HUDEP-2 (cell line): ENCODE measurements around the gene TSN.
"Not testable (repeated sequence)": the region's sequence is repeated elsewhere in the genome, so short reads cannot be mapped to it uniquely, and the experiment has no call there.

Experiments
- DNase-seq, 76 experiments: peaks; one replicate each; lab custom pipeline; 2025; ENCODE audit not compliant: unreplicated experiment in 76 of 76; lab: John Stamatoyannopoulos, UW

Gene TSN

DNA sequence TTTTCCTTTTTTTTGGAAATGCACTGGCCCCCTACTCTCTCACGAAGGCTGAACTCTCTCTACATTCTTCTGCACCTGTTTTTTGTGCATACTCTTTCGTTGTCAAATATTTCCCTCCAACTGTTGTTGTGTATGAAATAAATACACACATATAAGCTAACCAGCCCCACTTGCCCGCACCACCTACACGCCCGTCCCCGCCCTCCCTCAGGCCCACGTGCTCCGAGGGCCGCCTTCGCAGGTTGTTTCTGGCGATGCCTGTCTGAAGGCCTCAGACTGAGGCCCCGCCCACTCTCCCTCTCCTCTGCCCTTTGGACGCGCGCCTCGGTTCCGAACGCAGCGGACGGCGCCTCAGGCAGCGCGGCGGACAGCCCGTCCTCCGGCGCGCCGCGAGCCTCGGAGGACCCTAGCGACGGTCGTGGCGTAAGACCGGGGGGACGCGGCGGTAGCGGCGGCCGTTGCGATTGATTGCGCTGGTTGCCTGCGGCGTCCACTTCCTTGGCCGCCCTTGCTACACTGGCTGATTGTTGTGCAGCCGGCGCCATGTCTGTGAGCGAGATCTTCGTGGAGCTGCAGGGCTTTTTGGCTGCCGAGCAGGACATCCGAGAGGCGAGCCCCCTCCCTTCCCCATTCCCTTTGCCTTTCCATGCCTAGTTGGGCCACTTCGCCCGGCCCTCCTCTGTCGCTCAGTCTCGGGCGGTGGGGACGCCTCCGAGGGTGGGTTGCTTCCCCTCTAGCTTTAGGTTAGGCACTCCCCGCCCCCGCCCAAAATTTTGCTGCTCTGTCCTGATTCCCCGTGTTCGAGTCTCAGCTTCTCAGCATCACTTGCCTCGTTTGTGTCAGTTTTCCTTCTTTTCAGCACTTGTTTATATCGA, at the start of gene TSN:
TSN (plus strand) TSS at position 415 of the 875 bp plus-strand sequence; CDS start at position 544, 129 bp downstream.
- DNase-seq: peak; percentile 28 to 98 (median 94)

DNA sequence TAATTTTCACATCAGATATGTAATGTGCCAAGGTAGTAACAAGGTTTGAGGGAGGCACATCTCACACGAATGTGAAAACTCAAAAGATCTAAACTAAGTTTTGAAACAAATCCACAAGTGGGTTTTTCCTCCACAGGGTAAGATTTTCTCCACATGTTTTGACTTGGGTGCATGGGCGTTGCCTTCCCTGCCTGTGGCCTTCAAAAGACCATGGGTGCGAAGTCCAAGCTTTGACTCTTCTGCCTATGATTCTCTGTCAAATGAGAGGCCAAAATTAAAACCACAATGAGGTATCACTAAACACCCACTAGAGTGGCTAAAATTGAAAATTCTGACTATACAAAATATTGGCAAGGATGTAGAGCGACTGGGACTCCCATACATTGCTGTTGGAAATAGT, 49.5 kb upstream of the TSN start:
- no peak for DNase-seq

- DNase-seq: no peak
Measured at GRCh38 chr2:121707344-121707919, 48.0 kb upstream of the TSN start.

DNA sequence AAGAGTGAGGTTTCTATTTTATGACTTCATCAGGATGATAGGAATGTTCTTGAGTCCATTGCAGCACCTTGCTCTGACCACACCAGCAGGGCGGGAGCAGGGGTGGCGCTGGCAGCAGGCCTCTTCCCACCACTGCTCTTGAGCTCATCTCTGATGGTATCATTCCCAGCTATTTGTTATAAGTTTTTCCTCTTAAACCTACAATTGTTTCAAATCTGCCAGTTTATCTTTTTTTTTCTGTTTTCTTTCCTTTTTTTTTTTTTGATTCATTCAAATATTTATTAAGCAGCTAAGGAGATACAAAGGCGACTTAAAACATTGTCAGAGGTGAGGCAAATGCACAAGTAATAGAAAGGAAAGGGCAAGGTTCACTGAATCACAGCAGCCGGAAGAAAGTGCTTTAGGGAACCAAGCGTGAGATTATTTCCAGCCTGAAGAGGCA, 47.5 kb upstream of the TSN start:
- DNase-seq: no peak

- no peak for DNase-seq
Measured at GRCh38 chr2:121709776-121710469, 45.5 kb upstream of the TSN start.

- DNase-seq: no peak
Measured at GRCh38 chr2:121710470-121711170, 44.8 kb upstream of the TSN start.

- DNase-seq: not testable (repeated sequence)
Measured at GRCh38 chr2:121711481-121711880, 44.0 kb upstream of the TSN start.

DNA sequence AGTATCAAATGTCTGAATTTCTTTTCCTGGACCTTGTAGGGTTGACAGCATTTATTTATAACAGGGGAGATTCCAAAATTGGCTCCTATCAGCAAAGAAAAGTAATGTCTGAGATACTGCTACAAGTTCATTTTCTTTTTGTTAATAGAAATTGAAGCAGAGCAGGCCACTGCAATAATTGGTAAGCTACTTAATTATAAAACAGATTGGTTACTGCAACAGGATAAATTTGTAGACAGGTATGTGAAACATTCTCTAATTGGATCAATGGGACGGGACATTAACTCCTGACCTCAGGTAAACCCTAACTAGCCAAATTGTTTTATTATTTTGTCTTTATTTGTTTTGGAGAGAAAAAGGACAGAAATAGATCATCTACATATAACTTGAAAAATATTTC, 39.3 kb upstream of the TSN start:
- no peak for DNase-seq

DNA sequence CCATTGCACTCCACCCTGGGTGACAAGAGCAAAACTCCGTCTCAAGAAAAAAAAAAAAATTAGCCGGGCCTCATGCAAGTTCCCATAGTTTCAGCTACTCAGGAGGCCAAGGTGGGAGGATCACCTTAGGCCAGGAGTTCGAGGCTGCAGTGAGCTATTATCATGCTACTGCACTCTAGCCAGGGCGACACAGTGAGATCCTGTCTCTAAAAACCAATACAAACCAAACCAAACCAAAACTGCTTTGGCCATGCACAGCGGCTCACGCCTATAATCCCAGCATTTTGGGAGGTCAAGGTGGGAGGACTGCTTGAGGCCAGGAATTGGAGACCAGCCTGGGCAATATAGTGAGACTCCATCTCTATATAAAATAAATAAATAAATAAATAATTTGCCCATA, 37.9 kb upstream of the TSN start:
- DNase-seq: no peak

GRCh38 chr2:121721926-121722325, 33.5 kb upstream of the TSN start:
- no peak for DNase-seq

- DNase-seq: no peak
Measured at GRCh38 chr2:121722479-121722878, 33.0 kb upstream of the TSN start.

- DNase-seq: no peak
Measured at GRCh38 chr2:121723316-121723715, 32.1 kb upstream of the TSN start.

DNA sequence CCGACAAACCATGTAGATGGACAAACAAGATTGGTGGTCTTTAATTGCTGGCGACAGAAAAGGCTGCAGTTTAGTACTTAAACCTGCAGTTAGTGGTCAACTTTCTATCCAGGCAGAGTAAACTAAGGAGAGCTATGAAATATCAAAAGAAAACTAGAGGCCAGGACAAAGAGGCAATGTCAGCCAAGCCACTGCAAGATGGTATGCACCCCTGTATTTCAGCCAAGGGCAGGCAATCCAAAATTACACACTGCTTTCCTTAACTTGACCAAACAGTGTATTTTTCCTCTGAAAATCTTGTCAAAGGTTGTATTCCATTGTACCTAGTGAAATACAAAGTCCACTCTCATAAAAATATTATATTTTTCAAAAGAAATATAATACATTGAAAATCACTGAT, 28.1 kb upstream of the TSN start:
- DNase-seq: no peak

- no peak for DNase-seq
Measured at GRCh38 chr2:121727950-121728349, 27.5 kb upstream of the TSN start.

DNA sequence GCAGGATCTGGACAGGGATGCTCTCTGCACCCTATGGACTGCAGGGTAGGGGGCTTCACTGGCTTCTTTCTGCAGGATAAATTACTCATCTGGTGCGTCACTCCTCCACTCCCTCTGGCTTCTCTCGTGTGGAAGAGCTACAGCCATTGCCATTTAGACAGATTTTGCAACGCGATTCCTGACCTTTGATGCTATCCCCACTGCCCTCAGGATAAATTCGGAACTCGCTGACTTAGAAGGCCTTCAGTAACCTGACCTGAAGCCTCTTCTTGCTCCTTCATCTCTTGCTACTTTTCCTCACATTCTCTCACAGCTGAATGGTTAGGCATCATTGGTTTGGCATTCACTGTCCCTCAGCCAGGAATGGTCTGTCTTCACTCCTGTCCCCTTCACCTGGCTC, 24.1 kb upstream of the TSN start:
- no peak for DNase-seq

DNA sequence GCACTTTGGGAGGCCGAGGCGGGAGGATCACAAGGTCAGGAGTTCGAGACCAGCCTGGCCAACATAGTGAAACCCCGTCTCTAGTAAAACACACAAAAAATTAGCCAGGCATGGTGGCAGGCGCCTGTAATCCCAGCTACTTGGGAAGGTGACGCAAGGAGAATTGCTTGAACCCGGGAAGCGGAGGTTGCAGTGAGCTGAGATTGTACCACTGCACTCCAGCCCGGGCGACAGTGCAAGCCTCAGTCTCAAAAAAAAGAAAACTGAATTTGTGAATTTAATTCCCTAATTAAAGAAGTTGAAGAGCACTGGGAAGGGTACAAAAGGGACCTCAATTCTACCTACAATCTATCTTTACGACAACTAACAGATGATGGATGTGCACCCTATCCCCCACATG, 20.9 kb upstream of the TSN start:
- DNase-seq: not testable (repeated sequence)

DNA sequence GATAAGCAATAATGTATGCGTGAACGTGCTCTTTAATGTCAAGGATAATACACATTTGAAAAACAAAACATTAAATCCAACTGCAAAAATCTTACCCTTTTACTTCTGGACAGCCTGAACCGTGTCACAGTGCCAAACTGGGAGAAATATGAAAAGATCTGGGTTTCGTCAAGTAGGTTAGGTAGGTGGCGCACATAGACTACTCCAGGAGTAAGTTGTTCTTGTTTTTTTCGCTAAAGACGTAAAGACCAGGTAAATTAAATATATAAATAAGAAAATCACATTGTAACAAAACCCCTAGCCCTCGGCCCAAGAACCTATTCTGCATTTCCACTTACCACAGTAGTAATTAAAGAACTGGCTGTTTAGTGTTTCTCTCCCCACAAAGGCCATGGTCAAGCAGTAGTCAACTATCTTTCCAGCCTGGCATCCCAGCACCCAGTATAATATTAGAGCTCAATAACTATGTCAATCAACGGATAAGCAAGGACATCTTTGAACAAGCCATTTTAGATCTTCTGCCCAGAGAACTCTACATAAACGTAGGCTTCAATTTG, 19.9 kb upstream of the TSN start:
- peak in 11 of 76 experiments; percentile 2 to 33 (median 24) for DNase-seq

DNA sequence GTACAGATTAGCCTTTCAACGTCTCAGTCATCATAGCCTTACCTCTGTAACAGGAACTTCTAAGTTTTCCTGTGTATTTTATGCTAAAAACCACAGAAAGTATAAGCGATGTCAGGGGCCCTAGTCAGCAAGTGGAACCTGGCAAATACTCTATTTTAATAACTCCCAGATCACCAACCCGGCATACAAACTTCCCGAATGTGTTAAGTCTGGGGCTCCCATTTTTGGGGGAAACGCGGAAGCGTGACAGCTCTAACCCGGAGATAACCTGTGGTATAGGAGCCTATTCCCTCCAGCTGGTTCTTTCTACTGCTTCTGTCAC, 19.4 kb upstream of the TSN start:
- DNase-seq: no peak

DNA sequence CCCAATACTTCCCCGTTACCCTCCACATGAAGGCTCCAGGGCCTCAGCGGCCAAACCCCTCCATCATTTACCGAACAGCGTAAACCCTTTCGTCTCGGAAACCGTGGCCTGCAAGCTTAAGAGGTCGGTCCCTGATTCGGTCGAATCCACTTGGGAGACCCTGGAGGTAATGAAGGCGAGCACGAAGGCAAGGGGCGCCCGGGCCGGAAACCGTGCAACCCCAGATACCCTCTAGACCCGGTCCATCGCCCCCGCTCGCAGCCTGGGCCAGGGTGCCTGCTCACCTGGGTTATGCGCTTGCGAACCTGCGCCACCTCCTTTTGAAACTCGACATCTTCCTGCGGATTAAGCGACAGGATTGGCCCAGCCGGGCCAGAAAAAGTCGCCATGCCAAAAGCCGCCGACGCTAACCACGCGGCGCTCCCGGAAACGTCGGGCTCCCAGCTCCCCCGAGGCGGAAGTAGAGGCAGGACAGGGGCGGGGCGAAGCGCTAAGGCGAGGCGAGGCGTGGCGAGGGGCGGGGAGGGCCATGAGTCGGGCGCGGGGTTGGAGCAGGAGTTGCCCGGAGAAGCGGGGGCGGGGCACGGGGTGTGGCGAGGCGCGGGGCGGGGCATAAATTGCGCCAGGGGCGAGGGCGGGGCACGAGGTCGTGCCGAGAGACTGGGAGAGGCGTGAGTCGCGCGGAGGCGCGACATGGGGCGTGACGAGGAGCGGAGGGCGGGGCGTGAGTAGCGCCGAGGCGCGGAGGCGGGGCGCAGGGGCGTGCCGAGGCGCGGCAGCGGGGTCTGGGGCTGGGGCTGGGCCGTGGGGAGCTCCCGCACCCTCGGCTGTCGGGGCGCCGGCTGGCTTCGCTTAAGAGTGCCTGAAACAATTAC, 18.8 kb upstream of the TSN start, which contains the start of gene NIFK:
NIFK (minus strand) TSS at position 414 of the 875 bp plus-strand sequence; CDS start at position 389, 25 bp downstream.
- DNase-seq: peak; percentile 39 to 100 (median 98)

GRCh38 chr2:121740973-121741372, 14.5 kb upstream of the TSN start:
- no peak for DNase-seq
